Inflammatory macrophage treated with lipopolysaccharide for 1 hour (primary cell): ENCODE measurements around the gene ATP1A1.
A peak's percentile ranks its signal among the peaks of the same experiment; 100 is the strongest.

Experiments
- DNase-seq, 2 donors: peaks; one replicate each; pipeline ENCODE4 v3.0.0-alpha.2; 2020 to 2022

The ATP1A1 gene

GRCh38 chr1:116373431-116374352 lies 648 bp downstream of the ATP1A1 start:
- DNase-seq = peak; percentile 47 to 55

GRCh38 chr1:116374353-116375147 lies 1.5 kb downstream of the ATP1A1 start:
- no peak for DNase-seq

GRCh38 chr1:116375148-116375886 lies 2.3 kb downstream of the ATP1A1 start:
- peak; percentile 70 to 83 for DNase-seq

GRCh38 chr1:116375887-116376728 lies 3.1 kb downstream of the ATP1A1 start:
- peak; percentile 54 to 76 for DNase-seq

- no peak for DNase-seq
Observed at GRCh38 chr1:116376729-116377086, 3.7 kb downstream of the ATP1A1 start.

GRCh38 chr1:116377541-116378529 lies 4.8 kb downstream of the ATP1A1 start:
- peak; percentile 79 to 94 for DNase-seq

DNA sequence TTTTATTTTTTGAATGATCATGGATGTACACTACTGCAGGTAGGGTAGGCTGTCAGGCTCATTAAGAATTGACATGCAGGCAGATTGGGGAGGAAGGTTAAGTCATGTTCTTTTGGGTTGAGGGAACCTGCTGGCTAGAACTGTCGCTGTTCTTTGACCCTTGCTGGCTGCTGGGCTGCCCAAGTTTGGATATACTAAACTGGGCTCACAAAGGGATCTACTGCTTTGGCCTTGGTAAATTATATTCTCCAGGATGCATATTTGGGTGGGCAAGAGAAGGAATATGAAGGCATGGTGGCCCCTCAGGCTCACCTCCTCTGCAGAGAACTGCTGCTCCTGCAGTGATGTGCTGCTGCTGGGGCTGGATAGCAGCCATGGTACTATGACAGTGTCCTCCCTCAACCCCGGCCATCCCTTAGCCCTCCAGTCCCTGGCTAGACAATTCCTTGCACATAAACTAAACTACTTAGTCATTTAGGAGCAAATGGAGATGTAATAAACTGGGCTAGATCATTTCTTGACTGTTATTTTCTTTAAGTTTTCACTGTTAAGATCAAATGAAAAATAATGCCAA lies 6.1 kb downstream of the ATP1A1 start:
- no peak for DNase-seq

DNA sequence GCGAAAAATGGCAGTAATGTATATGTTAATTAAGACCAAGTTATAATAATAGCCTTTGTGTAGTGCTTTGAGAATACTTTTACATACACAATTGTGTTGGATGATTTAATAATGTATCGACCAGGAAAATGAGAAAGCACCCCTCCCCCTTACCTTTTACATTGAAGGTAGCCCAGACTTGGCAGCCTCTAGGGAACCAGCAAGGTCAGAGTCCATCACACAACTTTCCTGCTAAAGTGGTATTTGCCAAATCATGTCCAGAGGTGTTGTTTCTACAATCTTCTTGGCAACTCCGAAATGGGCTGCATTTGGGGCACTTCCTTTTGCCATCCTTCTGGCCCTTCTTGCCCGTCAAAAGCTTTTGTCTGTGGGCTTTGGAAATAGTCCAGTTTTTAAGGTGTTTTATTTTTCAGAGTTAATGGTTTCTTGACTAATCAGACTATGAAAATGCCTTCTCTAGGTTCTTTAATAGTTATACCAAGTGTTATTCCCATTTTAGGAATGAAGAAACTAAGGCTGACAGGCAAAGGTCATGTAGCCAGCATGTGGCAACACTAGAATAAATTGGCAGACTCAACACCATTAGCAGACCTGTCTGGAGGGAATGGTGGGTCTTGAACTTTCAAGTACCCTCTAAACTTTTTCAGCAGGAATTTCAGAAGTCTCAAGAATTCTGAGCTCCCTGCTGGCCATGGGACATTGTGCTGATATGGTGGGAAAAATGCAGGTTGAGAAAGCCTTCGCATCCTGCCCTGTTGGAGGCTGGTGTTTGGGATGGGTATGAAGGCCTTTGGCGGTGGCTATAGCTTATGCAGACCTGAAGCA lies 6.8 kb downstream of the ATP1A1 start:
- DNase-seq = no peak

- peak; percentile 73 to 91 for DNase-seq
Observed at GRCh38 chr1:116380499-116381242, 7.6 kb downstream of the ATP1A1 start.

DNA sequence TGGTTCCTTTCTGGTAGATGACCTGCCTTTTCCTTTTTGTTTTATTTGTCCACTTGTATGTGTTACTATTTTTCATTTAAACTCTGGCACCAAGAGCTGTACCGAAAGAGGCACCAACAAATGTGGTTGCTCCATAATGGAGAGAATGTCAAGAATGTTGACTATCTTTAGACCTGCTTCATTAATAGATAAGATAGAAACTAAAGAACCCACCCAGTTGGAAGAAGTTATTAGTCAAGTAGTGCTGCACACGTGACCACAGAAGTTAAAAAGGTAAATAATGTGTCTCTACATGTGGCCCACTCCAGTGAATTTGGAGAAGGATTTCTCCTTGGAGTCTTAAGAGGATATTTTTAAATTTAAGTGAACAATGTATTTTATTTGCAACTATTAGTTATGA lies 9.3 kb downstream of the ATP1A1 start:
- DNase-seq = no peak

DNA sequence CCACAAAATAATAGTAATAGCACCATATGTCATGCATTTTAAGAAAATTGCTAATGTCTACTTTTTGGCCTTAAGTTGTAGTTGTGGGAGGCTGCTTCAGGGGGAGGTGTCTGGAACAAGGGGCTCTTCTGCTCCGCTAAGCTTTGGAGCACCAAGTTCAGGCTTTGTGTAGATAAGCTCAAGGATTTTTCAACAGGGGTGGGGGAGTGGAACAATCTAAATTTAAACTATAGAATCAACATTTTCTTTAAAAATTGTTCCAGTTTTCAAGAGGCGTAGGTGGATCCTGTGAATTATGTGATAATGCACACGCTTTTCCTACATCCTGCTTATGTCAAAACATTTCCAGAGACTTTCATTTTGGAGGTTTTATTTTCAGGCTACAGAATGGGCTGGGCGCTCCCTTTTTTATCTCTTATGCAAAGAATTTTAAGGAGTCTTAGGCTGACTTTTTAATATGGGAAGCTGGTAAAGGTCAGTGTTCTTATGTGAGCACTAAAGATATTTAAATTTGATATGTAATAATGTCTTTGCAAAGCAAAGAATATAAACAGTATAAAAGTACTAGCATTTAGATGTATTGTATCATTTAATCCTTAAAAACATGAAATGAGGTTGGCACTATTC lies 9.9 kb downstream of the ATP1A1 start:
- no peak for DNase-seq

- DNase-seq = no peak
Observed at GRCh38 chr1:116386042-116386441, 13.0 kb downstream of the ATP1A1 start.

GRCh38 chr1:116387551-116387950 lies 14.5 kb downstream of the ATP1A1 start:
- DNase-seq = no peak

- DNase-seq = no peak
Observed at GRCh38 chr1:116388122-116388521, 15.1 kb downstream of the ATP1A1 start.

DNA sequence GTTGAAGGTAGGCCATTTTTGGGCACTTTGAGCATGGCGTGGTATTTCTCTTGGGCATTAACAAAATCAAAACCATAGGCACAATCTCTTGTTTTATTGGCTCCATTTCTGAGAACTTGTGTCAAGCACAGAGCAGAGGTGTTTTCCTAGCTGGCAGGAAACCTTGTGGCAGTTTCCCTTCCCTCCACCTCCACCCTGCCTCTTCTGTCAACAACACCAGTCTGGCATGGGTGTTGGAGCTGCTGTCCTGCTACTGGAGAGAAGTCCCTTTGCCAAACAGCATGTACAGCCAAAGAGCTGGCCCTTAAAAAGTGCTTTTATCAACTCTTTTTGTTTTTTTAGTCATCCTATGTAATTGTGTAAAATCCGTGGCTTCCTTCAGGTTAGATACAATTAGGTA lies 16.0 kb downstream of the ATP1A1 start:
- DNase-seq = no peak

- DNase-seq = no peak
Observed at GRCh38 chr1:116389686-116390085, 16.6 kb downstream of the ATP1A1 start.

GRCh38 chr1:116390195-116390594 lies 17.2 kb downstream of the ATP1A1 start:
- DNase-seq = no peak

DNA sequence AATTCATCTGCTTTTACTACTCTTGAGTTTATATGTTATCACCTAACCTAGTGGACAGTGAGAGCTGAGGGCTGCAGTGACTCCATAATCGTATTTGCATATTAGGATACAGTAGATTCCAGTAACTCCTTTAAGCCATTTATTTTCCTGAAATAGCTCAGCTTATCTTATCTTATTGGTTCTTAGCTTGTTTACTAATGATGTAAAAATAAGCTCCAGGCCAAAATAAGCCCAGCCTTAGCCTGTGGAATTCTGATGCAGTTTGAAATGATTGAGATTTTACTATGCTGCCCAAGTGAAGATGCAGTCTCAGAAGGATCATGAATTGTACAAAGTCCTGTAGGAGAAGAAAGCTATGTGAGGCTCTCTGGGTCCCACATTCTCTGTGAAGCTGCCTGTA lies 18.1 kb downstream of the ATP1A1 start:
- DNase-seq = no peak
